Right ventricle myocardium superior (tissue), 1 donor: ENCODE measurements around the gene FCRL2. TPM values are rescaled to one million over a fixed set of nuclear protein-coding genes. Genes with fewer than 3 reads are reported as not detected.
"Not testable (repeated sequence)": the region's sequence is repeated elsewhere in the genome, so short reads cannot be mapped to it uniquely, and the experiment has no call there.

Experiments
- ATAC-seq: fragments of 200-7000 bp; cut with Tn5 transposase; one replicate; pipeline ENCODE4 v1.9.1; 2020; ENCODE audit warnings: mild to moderate bottlenecking; ENCODE audit not compliant: poor library complexity
- DNase-seq: peaks from one replicate; pipeline ENCODE4 v3.0.0-alpha.2; 2020
- intact Hi-C: fragments of 100-400 bp; cut with DNase I; formaldehyde crosslinking; loops from one replicate; pipeline ENCODE4 v1.11.2; 2022
- total RNA-seq: library from RNA; stranded (reverse); fragmentation: NEBNext Ultra II Directional; extraction: Animal tissue kit (Norgen Biotek cat#: 25700); gene quantifications from one replicate; pipeline ENCODE4 v1.2.1, GENCODE V29; 2021
- donor health status: DM: no; HTN: yes; CAD: no; lungs with severe emphysema.

Gene FCRL2
- total RNA-seq, 1 donor from 2014 or later, result not detected

GRCh38 chr1:157766792-157767191, 10.1 kb downstream of the FCRL2 start:
- DNase-seq (no peak), ATAC-seq (no peak)
- intact Hi-C loops, result no loop called here

DNA sequence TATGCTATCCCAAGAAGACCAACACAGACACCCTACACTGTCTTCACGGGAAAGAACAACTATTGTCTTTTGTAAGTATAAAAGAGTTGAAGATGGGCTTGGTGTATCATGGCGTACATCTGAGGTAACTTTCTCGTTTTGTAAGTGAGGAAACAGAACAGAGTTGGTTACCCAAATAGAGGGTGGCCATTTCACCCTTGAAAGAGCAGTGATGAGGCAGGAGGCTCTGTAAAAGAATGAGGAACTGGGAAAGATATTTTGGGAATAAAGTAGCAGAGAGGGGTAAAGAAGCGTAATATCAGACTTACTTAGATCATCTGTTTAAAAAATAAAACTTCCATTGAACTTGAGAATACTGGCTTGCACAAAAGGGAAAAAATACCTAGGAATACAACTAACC, 18.9 kb downstream of the FCRL2 start:
- no peak for ATAC-seq
- intact Hi-C loops, result no loop called here
- no peak for DNase-seq

- intact Hi-C loops, result no loop called here
- ATAC-seq (no peak), DNase-seq (no peak)
These were observed 23.3 kb downstream of the FCRL2 start for GRCh38 chr1:157753611-157754010.

DNA sequence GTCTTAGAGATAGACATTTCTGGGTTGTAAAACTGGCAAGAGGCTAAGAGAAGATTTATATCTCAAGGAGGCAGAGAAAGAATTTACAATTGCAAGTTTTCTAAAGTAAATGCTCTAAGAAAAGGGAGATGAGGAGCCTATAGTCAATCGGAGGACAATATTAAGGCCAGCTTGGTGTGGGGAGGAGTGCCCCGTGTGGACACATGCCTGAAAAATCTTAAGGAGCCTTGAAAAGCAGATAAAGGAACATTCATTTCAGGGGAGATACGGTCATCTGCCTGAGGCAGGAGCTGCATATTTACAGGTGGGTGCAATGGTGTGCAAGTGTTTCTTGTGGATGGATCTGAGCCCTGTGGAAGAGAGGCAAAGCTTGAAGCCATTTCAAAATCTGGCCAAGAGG, 25.6 kb downstream of the FCRL2 start:
- intact Hi-C loops, result no loop called here
- DNase-seq, result no peak
- ATAC-seq, result no peak

GRCh38 chr1:157748262-157748817, 28.6 kb downstream of the FCRL2 start:
- DNase-seq (no peak), ATAC-seq (no peak)
- intact Hi-C loops, result no loop called here

DNA sequence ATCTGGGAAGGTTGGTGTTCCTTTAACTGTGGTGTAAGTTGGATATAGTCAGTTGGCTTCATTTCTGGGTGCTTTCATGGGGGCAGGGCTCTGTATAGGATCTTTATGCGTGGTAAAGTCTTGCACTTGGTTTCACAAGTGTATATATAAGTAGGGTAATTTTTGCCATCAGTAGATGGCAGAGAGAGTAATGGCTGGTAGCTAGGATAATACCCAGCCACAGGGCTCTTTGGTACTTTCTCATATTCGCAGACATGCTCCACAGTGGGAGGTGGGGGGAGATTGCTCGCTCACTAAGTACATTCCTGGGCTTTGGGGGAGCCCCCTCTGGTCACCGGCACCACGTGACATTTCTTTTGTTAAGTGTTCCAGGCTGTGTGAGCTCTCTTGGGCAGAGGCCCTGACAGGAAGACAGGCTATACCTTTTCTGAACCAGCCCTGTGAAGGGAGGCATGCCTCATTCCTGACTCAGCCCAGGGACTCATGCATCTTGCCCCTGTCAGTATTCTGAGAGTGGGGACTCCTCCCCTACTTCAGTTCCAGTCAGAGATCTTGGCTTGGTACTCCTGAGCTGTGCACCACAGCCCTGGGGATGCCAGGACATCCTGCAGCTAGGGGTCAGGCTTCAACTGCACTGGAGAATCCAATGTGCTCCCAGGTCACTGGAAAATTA, 37.6 kb downstream of the FCRL2 start:
- DNase-seq, result no peak
- ATAC-seq, result no peak
- intact Hi-C loops, result no loop called here

DNA sequence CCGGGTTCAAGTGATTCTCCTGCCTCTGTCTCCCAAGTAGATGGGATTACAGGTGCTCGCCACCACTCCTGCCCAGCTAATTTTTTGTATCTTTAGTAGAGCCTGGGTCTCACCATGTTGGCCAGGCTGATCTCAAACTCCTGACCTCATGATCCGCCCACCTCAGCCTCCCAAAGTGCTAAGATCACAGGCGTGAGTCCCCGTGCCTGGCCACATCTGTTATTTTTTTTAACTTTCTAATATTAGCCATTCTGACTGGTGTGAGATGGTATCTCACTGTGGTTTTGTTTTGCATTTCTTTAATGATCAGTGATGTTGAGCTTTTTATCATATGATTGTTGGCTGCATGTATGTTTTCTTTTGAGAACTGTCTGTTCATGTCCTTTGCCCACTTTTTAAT, 40.9 kb downstream of the FCRL2 start:
- ATAC-seq, DNase-seq, intact Hi-C loops: not testable (repeated sequence)

DNA sequence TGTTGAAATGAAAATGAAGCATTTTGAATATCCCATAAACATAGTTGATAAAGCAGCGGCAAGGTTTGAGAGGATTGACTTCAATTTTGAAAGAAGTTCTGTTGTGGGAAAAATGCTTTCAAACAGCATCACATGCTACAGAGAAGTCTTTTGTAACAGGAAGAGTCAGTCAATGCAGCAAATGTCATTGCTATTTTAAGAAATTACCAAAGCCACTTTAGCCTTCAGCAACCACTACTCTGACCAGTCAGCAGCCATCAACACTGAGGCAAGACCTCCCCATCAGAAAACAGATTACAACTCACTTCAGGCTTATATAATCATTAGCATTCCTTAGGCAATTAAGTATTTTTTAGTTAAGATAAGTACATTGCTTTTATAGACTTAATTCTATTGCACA, 42.6 kb downstream of the FCRL2 start:
- no peak for DNase-seq
- intact Hi-C loops, result no loop called here
- ATAC-seq, result no peak

DNA sequence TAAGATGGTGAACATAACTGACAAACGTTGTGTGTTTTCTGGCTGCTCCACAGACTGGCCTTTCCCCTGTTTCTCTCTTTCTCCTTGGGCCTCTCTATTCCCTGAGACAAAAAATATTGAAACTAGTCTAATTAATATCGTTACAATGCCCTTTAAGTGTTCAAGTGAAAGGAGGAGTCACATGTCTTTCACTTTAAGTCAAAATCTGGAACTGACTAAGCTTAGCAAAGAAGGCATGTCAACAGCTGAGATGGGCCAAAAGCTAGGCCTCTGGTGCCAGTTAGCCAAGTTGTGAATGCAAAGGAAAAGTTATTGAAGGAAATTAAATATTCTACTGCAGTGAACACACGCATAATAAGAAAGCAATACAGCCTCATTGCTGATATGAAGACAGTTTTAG, 44.2 kb downstream of the FCRL2 start:
- intact Hi-C loops, result no loop called here
- ATAC-seq (no peak), DNase-seq (no peak)

- ATAC-seq, result no peak
- intact Hi-C loops, result no loop called here
These were observed 51.7 kb downstream of the FCRL2 start for GRCh38 chr1:157725221-157725577.

DNA sequence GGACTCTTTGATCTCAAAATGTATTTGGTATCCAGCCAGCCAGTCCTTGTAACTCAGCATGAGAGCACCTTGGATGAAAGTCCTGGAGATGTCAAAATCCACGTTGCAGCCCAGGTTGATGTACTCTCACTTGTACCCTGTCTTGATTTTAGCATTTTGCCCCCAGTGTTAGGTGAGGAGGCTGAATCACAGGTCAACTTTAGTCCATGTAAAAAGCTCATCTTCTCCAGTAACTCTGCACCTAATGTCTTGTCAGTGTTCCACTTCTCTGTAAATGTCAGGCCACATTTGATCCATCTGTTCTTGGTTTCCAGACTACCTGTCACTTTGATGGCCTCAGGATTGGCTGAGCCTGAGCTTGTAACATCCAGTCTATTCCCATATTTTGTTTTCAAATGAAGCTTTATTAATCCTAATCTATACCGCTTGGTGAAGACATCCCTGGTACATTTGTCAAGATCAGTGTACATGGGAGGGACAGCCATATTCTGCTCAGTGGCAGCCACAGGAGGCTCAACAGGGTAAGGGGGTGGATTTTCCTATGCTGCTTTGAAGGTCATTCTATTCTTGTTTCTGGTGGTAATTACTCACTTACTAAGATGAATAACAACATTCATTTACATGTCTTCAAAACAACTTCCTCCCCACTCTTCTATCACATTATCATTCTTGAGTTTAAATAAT, 52.3 kb downstream of the FCRL2 start:
- ATAC-seq, result no peak
- intact Hi-C loops, result no loop called here
- DNase-seq, result no peak

More at GRCh38 chr1:157725221-157725577, 51.7 kb downstream of the FCRL2 start:
- DNase-seq, result no peak

DNA sequence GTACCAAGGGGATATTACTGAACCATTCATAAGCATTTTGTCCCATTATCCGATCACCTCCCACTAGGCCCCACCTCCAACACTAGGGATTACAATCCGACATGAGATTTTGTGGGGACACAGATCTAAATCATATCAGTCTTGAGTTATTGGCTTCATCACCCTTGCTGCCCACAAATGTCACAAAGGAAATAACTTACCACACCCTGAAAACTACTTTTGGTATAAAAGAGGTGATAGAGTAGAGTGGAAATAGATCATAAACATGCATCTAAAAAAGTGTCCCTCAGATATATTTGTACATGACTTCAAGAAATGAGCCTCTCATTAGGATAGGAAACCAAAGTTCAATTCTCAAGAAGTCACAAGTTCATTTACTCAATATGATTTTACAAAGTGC, 53.8 kb downstream of the FCRL2 start:
- intact Hi-C loops, result no loop called here
- DNase-seq, result no peak
- no peak for ATAC-seq

GRCh38 chr1:157721985-157722384, 54.9 kb downstream of the FCRL2 start:
- ATAC-seq (no peak), DNase-seq (no peak)
- intact Hi-C loops, result no loop called here

DNA sequence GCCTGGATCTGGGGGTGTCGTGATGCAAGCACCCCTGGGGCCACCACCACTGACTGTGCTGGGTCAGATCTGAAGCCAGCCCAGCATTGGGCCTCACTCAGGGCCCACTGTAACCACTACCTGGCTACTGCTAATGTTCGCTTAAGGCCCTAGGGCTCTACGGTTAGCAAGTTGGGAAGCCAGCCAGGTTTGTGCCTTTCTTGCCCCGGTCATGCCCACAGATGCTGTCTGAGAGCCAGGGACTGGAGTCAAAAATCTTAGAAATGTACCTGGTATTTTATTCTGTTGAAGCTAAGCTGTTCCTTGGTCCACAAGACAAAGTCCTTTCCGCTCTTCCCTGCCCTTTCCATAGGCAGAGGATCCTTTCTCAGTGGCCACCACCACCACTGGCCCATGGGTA, 61.2 kb downstream of the FCRL2 start:
- no peak for DNase-seq
- ATAC-seq, result no peak
- intact Hi-C loops, result no loop called here

GRCh38 chr1:157711802-157712201, 65.1 kb downstream of the FCRL2 start:
- ATAC-seq (no peak), DNase-seq (no peak)
- intact Hi-C loops, result no loop called here

DNA sequence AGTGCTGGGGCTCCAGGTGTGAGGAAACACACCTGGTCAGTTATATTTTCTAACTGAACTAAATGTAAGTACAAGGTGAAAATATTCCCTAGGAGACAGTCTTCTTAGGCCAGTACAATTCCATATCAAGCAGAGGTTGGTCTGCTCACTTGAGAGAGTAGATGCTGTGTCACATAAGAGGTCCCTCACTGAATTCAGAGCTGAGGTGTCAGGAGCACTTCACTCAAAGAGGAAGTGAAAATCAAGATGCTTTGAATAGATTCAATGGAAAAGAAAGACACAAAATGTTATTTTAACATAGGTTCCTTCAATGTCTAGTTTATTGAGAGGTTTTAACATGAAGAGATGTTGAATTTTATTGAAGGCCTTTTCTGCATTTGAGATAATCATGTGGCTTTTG, 72.1 kb downstream of the FCRL2 start:
- no peak for ATAC-seq
- DNase-seq, result no peak
- intact Hi-C loops, result no loop called here

- DNase-seq (no peak), ATAC-seq (no peak)
- intact Hi-C loops, result no loop called here
These were observed 73.0 kb downstream of the FCRL2 start for GRCh38 chr1:157703981-157704380.

DNA sequence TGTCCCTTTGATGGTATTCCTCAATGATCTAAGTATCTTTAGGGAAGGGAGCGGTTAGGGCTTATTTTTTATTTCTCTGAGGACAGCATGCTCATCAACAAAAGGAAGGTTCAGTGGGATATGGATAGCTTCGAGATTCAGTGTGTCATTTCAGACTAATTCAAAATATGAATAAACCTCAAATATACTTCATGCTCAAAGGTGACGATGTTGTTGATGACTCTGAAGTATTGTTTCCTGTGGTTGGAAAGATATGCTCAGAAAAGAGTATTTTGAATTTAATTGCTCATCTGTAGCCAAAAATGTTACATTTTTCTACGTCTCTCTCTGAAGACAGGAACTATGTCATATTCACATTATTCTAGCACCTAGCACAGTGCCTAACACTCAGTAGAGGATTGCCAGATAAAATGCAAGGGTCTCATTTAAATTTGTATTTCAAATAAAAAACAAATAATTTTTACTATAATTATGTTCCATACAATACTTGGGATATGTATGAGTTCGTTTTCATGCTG, 74.6 kb downstream of the FCRL2 start:
- ATAC-seq, result no peak
- DNase-seq, result no peak
- intact Hi-C loops, result no loop called here

DNA sequence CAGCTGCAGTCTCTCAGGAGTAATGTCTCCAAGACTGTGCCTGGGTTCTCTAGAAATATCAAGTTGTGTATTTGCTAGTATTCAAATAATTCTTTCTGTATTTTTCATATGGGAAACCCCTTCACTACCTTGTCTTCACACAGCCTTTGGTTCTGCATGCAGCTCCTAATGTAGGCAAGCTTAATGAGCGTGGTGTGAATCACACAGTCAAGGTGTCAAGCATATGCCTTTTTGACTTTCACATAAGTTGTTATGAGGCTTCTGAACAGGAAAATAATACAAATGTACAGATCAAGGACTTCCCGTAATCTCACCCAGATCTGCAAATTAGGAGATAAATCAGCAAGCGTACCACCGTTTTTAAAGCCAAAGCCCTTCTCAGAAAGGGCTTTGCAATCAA, 76.2 kb downstream of the FCRL2 start, which contains the start of gene FCRL3:
TSS of gene FCRL3 (minus strand) at position 38 of the 400 bp plus-strand sequence. CDS start 280 bp downstream, outside the sequence.
- intact Hi-C loops, result no loop called here
- ATAC-seq (no peak), DNase-seq (no peak)

DNA sequence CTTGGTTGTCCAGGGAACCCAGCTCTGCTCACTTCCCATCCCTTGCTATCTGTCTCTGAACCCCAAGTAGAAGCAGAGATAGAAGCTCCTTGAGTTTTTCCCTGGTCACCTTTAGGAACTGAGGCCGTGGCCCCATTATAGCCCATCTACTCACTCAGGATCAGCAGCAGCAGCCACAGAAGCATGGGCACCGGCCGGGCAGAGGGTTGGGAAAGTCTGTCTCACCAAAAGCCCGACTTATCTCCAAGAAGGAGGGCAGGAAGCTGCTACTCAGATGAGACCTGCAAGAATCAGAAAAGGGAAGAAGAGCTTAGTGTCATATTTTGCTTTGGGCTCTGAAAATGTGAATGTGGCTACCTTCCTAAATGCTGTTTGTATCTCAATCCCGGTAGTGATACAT, 76.6 kb downstream of the FCRL2 start:
- DNase-seq (no peak), ATAC-seq (no peak)
- intact Hi-C loops, result no loop called here
